WI38 (cell line): ENCODE results near the gene MSMB.
"Not testable (repeated sequence)": the region's sequence is repeated elsewhere in the genome, so short reads cannot be mapped to it uniquely, and the experiment has no call there.

Experiments used
- H3K4me3 ChIP-seq: 2 replicates; pipeline ENCODE4 v1.5.1; 2011; ENCODE audit warnings: low read depth, mild to moderate bottlenecking, control low read depth, low read length
- TF ChIP-seq, protein P1 (sequence below): IDR thresholded peaks from 2 replicates; pipeline ENCODE4 v1.5.1; 2012; ENCODE audit warnings: low read depth, mild to moderate bottlenecking, control low read depth, low read length

Gene MSMB

DNA sequence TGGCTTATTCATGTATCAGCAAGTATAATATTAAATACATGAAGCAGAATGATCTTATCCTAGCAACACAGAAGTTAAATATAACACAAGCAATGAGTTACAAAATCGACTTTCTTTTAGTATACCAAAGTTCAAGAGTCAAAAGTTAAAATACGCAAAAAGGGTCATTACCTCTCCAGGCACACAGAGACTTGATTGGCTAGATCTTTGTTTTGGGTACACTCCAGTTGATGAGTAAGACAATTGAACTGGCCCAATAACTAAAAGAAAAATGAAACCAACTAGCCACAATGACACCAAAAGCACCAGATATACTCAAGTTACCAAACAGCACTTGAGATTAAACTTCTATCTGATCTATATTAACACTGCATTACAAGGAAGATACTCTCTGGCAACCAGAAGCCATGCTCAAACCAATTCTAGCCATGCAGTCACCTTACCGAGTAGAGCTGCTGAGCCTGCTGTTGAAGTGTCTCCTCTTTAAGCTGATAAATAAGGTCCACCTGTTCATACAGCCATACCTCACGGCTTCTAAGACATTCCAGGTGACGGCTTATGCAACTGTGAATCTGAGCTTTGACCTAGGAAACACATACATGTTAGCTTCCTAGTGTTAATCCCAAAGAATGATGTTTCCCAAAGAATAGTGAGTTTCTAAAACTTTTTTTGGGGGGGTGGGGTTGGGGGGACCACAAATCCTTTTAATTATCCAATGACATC is 31.2 kb downstream of the MSMB start:
- TF ChIP-seq, protein P1, sequence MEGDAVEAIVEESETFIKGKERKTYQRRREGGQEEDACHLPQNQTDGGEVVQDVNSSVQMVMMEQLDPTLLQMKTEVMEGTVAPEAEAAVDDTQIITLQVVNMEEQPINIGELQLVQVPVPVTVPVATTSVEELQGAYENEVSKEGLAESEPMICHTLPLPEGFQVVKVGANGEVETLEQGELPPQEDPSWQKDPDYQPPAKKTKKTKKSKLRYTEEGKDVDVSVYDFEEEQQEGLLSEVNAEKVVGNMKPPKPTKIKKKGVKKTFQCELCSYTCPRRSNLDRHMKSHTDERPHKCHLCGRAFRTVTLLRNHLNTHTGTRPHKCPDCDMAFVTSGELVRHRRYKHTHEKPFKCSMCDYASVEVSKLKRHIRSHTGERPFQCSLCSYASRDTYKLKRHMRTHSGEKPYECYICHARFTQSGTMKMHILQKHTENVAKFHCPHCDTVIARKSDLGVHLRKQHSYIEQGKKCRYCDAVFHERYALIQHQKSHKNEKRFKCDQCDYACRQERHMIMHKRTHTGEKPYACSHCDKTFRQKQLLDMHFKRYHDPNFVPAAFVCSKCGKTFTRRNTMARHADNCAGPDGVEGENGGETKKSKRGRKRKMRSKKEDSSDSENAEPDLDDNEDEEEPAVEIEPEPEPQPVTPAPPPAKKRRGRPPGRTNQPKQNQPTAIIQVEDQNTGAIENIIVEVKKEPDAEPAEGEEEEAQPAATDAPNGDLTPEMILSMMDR = no peak
- no peak overlapping the region for H3K4me3 ChIP-seq

- TF ChIP-seq, protein P1 = no peak
These were observed 31.9 kb downstream of the MSMB start for GRCh38 chr10:46014206-46014605.

DNA sequence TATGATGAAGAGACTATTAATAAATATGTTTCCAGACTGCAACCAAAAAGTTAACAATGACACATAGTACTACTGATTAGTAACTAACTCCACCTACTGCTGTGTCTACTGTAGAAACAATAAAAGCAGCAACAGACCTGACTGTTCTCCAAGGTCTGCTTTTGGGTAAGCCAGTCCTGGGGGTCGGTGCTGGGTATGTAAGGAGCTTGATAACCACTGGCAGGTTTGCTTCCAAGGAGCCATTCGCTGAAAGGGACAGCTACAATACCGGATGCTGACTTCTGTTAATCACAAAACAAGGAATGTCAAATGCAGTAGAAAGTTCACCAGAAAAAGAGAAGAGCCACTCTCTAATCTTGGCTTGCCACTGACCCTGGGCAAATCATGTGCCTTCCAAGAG is 33.3 kb downstream of the MSMB start:
- TF ChIP-seq, protein P1 = no peak
- H3K4me3 ChIP-seq = no peak overlapping the region

More at GRCh38 chr10:46014206-46014605, 31.9 kb downstream of the MSMB start:
- H3K4me3 ChIP-seq = no peak overlapping the region

DNA sequence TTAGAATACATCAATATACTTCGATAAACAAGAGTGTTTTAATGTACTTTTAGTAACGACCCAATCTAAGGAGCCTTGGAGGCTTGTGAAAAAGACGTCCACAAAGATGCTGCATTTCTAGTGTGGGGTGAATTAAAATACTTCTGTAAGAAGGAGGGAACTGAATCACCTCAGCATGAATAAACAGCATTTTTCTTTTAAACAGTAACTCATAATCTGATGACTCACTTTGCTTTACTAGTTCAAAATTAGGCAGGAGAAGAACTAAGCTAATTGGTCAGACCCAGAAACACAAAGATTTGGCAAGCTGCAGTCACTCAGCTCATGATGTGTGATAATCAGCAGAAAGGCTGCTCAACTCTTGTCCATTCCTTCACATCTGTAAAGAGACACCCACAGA is 39.9 kb downstream of the MSMB start:
- TF ChIP-seq, protein P1 = no peak
- H3K4me3 ChIP-seq = no peak overlapping the region

- no peak overlapping the region for H3K4me3 ChIP-seq
- TF ChIP-seq, protein P1 = no peak
These were observed 40.7 kb downstream of the MSMB start for GRCh38 chr10:46005383-46005782.

DNA sequence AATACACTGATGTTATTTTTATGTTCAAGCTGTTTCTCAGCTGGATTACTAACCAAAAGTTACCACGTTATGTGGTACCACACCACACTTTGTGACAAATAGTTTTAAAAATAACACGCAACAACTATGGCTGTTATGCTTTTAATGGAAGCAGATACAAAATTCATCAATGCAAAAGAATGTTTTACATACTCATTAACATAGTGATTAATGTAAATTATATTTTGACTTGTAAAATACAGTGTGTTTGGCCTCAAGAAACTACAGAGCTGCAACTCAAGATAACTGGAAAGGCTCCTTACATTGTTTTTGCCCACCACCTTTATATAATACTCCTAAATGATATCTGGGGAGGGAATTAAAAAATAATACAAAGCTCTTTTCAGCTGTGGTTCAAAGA is 41.1 kb downstream of the MSMB start:
- H3K4me3 ChIP-seq = no peak overlapping the region
- TF ChIP-seq, protein P1 = no peak

DNA sequence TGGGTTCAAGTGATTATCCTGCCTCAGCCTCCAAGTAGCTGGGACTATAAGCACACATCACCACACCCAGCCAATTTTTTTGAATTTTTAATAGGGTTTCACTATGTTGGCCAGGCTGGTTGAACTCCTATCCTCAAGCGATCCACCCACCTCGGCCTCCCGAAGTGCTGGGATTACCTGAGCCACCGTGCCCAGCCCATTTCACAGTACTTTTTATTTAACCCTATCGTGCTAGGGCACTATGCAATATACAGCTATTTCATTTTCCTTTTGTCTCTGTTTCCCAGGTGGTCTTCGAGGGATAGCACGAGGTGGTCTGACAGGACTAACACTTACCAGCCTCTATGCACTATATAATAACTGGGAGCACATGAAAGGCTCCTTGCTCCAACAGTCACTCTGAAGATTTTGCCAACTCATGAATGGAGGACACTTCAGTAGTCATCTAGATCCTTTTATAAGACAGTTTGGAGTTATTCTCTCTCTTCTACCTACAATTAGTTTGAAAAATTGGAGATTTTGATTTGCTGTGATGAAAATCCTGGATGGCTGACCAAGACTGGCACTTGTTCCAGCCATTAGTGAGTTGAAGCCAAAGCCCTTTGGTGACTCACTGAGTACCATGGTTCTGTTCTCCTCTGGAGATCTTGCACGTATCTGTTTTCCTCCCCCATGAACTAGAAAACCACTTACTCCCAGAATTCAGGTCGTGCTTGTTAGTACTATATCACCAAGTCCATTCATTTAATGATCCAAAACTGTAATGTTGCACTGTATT is 43.0 kb downstream of the MSMB start:
- TF ChIP-seq, protein P1 = no peak
- H3K4me3 ChIP-seq = no peak overlapping the region

GRCh38 chr10:46002189-46002687 is 43.8 kb downstream of the MSMB start:
- H3K4me3 ChIP-seq = not testable (repeated sequence)
